ENCODE data around the gene ALPK3.

Gene ALPK3

GRCh38 chr15:84823282-84823878 is 6.2 kb downstream of the ALPK3 start:
- DNase-seq (ENCODE audit: low read depth in 2 of 2): no peak

GRCh38 chr15:84824260-84825007 is 7.3 kb downstream of the ALPK3 start:
- DNase-seq (ENCODE audit: low read depth in 2 of 2): no peak

GRCh38 chr15:84826369-84826823 is 9.2 kb downstream of the ALPK3 start:
- DNase-seq (ENCODE audit: low read depth in 2 of 2): no peak

GRCh38 chr15:84827246-84827645 is 10.1 kb downstream of the ALPK3 start:
- DNase-seq (ENCODE audit: low read depth in 2 of 2): no peak

- no peak for DNase-seq (ENCODE audit: low read depth in 2 of 2)
These were observed 11.1 kb downstream of the ALPK3 start for GRCh38 chr15:84828086-84828908.

GRCh38 chr15:84829428-84829827 is 12.3 kb downstream of the ALPK3 start:
- no peak for DNase-seq (ENCODE audit: low read depth in 2 of 2)

GRCh38 chr15:84830036-84830435 is 12.9 kb downstream of the ALPK3 start:
- DNase-seq (ENCODE audit: low read depth in 2 of 2): no peak

GRCh38 chr15:84831028-84831427 is 13.9 kb downstream of the ALPK3 start:
- no peak for DNase-seq (ENCODE audit: low read depth in 2 of 2)

GRCh38 chr15:84831613-84832012 is 14.5 kb downstream of the ALPK3 start:
- DNase-seq (ENCODE audit: low read depth in 2 of 2): no peak

GRCh38 chr15:84832448-84833040 is 15.4 kb downstream of the ALPK3 start:
- no peak for DNase-seq (ENCODE audit: low read depth in 2 of 2)

- no peak for DNase-seq (ENCODE audit: low read depth in 2 of 2)
These were observed 16.5 kb downstream of the ALPK3 start for GRCh38 chr15:84833447-84834228.

GRCh38 chr15:84834229-84834955 is 17.2 kb downstream of the ALPK3 start:
- DNase-seq (ENCODE audit: low read depth in 2 of 2): no peak

- DNase-seq (ENCODE audit: low read depth in 2 of 2): no peak
These were observed 17.8 kb downstream of the ALPK3 start for GRCh38 chr15:84834969-84835368.

GRCh38 chr15:84835661-84836337 is 18.6 kb downstream of the ALPK3 start:
- no peak for DNase-seq (ENCODE audit: low read depth in 2 of 2)

GRCh38 chr15:84836844-84837243 is 19.7 kb downstream of the ALPK3 start:
- DNase-seq (ENCODE audit: low read depth in 2 of 2): no peak

- DNase-seq (ENCODE audit: low read depth in 2 of 2): no peak
These were observed 22.6 kb downstream of the ALPK3 start for GRCh38 chr15:84839714-84840113.

GRCh38 chr15:84840255-84840654 is 23.1 kb downstream of the ALPK3 start:
- no peak for DNase-seq (ENCODE audit: low read depth in 2 of 2)

- DNase-seq (ENCODE audit: low read depth in 2 of 2): no peak
These were observed 23.7 kb downstream of the ALPK3 start for GRCh38 chr15:84840741-84841429.

GRCh38 chr15:84842781-84843180 is 25.6 kb downstream of the ALPK3 start:
- DNase-seq (ENCODE audit: low read depth in 2 of 2): no peak

GRCh38 chr15:84844964-84845363 is 27.8 kb downstream of the ALPK3 start:
- no peak for DNase-seq (ENCODE audit: low read depth in 2 of 2)

Measured in stimulated activated CD8-positive, alpha-beta memory T cell treated with anti-CD3 and anti-CD28 coated beads, Interleukin-15, amount 100 ng/mL, for 4 hours (primary cell).